DMS153 treated with DMSO at 0.1 percent for 48 hours (cell line): ENCODE measurements around the gene CCL8.

Experiments used
- DNase-seq: peaks from one replicate; lab custom pipeline; 2025; ENCODE audit not compliant: unreplicated experiment; lab: John Stamatoyannopoulos, UW

The CCL8 gene

GRCh38 chr17:34366529-34367107, 47.4 kb downstream of the CCL8 start:
- DNase-seq, result no peak

DNA sequence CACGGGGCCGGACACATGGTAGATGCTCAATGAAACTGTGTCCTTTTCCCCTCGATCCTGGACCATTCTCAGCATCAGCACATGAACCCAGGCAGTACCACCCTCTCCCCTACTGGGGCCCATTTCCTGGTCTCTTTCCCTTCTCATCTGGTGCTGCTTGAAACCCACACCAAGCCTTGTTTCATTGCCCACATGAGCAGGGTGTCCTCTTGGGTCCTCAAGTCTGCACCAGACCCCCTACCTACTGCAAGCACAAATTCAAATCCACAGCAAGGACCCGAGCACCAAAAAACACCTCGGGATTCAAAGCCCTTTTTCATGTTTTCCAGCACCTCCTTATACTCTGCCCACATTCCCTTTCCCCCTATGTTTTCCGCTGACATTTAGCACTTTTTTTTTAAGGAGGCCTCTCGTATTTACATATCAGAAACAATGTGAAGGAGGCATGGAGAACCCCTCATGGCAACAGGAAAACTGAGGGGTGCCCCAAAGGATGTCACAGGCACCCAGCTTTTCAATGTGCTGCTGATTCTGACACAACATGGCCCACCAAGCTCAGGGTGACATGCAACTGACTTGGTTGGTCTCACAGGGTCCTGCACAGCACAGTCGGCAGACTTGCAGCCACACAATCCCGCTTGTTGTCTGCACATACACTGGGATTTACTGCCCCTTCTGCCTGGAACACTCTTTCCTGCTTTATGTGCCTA, 48.4 kb downstream of the CCL8 start:
- DNase-seq, result no peak

- DNase-seq, result no peak
Observed at GRCh38 chr17:34368196-34368945, 49.1 kb downstream of the CCL8 start.

DNA sequence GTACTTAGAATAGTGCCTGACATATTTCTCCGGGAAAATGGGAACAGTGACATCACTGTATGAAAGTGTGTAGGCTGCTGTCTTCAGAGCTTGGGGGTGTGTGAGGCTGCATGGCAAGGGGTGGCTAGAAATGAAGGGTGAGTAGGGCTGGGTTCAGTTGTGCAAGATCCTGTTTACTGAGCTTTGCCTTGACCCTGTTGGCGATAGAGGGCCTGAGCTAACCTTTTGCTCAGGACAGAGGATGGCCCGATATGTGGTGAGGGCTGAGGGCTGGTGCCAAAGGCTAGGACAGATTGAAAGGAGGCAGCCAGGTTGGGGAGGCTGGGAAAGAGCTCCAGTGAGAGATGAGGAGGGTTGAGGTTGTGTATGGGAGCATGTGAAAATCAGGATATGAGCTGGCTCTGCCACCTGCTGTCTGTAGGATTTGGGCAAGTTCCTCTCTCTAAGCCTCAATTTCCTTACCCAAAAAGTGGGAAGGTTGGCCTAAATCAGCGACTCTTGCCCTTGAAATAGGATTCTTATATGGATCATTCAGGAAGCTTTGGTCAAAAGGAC, 49.8 kb downstream of the CCL8 start:
- no peak for DNase-seq

DNA sequence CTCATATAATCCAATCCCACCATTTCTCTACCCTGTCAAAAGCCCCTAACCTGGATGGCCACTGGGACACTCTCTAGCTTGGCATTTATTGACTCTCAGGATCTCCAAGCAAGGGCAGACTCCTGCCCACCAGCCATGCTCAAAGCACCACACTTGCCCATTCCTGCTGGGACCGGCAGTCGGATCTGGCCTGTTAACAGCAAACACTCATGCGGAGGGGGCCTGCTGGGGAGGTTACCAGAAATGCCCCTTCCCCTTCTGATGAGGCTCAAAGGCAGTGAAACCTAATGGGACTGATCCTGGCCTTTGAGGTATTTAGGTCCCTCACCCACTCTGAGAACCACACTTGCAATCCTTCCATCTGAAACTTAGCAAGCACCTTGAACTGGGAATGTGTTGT, 50.3 kb downstream of the CCL8 start:
- no peak for DNase-seq

- DNase-seq, result no peak
Observed at GRCh38 chr17:34370376-34370996, 51.3 kb downstream of the CCL8 start.

DNA sequence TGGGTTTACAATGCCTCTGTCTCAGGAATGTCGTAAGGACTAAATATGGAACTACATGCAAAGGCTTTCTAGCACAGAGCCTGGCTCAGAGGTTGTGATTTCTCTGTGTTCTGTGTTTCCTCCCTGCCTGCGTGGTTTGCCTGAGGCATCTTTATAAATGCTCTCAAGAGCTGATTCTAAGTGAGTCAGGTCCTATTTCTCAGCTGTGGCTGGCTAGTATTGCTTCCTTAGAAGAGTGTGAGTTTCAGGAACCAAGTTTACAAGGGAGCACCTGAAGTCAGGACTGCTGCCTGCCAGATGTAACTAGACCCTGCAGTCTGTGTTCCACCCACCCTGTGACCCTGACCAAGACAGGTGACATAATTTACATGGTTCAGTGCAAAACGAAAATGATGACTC, 51.8 kb downstream of the CCL8 start:
- DNase-seq, result no peak
